ENCODE measurements around the gene FAM9C. TPM values are rescaled to one million over a fixed set of nuclear protein-coding genes. Genes with fewer than 3 reads are reported as not detected.
"Not testable (repeated sequence)": the region's sequence is repeated elsewhere in the genome, so short reads cannot be mapped to it uniquely, and the experiment has no call there.

FAM9C gene
- not detected for polyA plus RNA-seq

DNA sequence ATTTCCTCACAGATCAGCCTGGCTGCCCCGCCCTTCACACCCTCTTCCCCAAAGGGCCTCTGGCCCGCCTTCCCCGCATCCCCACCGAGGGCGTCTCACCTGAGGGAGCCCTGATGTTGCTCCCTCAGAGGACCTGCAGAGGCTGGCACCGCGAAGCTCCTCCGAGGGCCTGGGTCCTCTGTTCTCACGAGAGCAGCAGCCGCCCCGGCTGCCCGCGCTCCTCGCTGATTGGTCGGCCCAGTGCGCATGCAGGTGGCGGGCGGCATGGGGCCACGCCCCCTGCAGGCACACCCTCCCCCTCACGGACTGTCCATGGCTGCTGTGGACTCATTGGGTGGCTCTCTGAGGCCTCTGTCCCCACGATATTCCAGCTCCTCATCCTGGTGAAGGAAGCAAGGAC lies at the start of gene FAM9C:
FAM9C (minus strand) TSS at position 180 of the 400 bp plus-strand sequence. CDS start 831 bp downstream, outside the sequence.
- H3K4me1 Mint-ChIP-seq = peaks cover 36 to 46% of the 10 kb centered on the region in 2 donors
- DNase-seq = no peak
- H3K4me3 Mint-ChIP-seq = no peak within 1 kb of the TSS
- H3K27me3 Mint-ChIP-seq (ENCODE audit: low read depth in 3 of 3) = peaks cover 0 to 9% (median 1%) of the 10 kb centered on the region in 3 donors
- H3K9me3 Mint-ChIP-seq = peaks cover 0 to 2% (median 0%) of the 10 kb centered on the region in 6 donors
- no peak within 1 kb of the TSS for H3K27ac Mint-ChIP-seq
- H3K36me3 Mint-ChIP-seq = no peaks in the 10 kb centered on the region

DNA sequence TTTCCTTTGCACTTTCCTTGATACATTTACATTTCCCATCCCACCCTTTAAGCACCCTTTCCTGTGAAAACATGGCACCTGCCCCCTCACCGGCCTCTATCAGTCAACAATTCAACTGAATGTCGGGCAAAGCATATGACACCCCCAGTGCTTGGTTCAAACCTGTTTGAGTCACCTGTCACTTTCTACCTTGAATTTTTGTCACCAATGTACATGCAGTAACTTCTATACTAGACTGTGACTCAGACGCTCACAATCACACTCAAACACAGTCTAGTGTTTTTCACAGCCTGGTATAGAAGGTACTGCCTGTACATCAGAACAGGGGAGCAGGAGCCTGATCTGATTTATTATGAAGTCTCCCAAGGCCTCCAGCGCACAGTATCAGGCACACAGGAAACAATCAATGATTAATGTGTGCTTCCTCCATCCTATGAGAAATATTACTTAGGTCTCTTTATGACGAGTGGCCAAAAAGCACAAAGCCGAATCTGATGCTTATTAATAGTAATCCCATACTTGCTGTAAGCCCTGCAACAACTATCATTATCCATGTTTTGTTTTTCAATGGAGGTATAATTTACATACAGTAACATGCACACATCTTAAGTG lies 49.2 kb upstream of the FAM9C start:
- no peaks in the 10 kb centered on the region for H3K9me3 Mint-ChIP-seq
- H3K36me3 Mint-ChIP-seq = no peaks in the 10 kb centered on the region
- H3K27ac Mint-ChIP-seq = peak overlapping the region; percentile 89 to 99 (median 94)
- peak overlapping the region; percentile 15 to 78 (median 63) for H3K4me3 Mint-ChIP-seq
- peaks cover 0 to 10% (median 0%) of the 10 kb centered on the region in 3 donors for H3K27me3 Mint-ChIP-seq (ENCODE audit: low read depth in 3 of 3)
- DNase-seq = no peak
- peaks cover 62 to 75% of the 10 kb centered on the region in 2 donors for H3K4me1 Mint-ChIP-seq

DNA sequence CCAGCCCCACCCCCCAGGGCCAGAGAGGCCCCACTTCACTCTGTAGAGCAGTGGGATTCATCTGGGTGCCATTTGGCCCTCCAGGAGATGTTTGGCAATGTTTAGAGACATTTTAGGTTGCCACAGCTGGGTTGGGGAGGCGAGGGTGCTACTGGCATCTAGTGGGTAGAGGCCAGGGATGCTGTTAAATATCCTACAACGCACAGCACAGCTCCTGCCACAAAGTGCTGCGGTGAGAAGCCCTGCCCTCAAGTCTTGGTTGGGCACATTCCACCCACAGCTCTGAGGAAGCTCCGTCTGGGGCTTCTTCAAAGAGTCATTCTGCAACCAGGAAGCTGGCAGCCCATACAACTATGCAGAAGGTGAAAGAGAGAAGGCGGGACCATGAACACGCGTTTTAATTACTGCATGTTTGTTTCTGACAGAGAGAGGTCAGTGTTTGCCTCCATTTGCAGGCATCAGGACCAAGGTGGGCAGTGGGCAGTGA lies 48.1 kb upstream of the FAM9C start:
- no peaks in the 10 kb centered on the region for H3K36me3 Mint-ChIP-seq
- peaks cover 0 to 10% (median 2%) of the 10 kb centered on the region in 3 donors for H3K27me3 Mint-ChIP-seq (ENCODE audit: low read depth in 3 of 3)
- H3K9me3 Mint-ChIP-seq = no peaks in the 10 kb centered on the region
- peak overlapping the region; percentile 28 to 78 (median 63) for H3K4me3 Mint-ChIP-seq
- DNase-seq = peak; percentile 81 to 88 (median 84)
- peak overlapping the region; percentile 89 to 99 (median 94) for H3K27ac Mint-ChIP-seq
- H3K4me1 Mint-ChIP-seq = peaks cover 73 to 83% of the 10 kb centered on the region in 2 donors

DNA sequence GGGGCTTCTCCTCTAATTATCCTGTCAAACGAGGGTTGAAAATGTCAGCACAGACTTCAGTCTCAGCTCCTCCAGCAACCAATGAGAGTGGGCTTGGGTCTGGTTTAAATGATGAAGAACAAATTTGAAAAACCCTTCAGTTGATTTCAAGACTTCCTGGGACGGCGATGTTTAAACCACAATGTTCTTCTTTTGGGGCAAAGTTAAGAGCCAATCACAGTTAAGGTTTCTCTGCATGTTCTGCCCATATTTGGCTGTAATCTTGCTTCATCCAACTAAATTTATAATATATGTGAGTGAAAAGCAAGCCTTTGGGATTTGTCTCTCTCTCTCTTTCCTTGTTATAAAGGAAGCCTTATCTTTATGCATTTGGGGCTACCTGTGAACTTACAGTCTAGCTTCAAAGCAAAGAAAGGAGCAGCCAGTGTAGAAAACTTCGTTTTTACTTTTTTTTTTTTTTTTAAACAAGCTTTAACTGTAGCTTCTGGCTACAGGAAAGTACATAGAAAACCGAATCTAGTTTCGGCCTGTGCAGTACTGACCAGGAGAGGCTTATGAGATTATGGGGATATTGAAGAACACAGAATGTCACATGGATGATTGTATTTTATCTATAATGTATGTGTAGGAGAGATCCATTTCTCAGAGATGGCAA lies 46.8 kb upstream of the FAM9C start:
- H3K27me3 Mint-ChIP-seq (ENCODE audit: low read depth in 3 of 3) = peaks cover 8 to 10% (median 9%) of the 10 kb centered on the region in 3 donors
- peak overlapping the region; percentile 58 to 83 (median 64) for H3K4me3 Mint-ChIP-seq
- H3K27ac Mint-ChIP-seq = peak overlapping the region; percentile 89 to 99 (median 94)
- no peaks in the 10 kb centered on the region for H3K9me3 Mint-ChIP-seq
- DNase-seq = peak; percentile 36 to 42 (median 41)
- peaks cover 84 to 96% of the 10 kb centered on the region in 2 donors for H3K4me1 Mint-ChIP-seq
- no peaks in the 10 kb centered on the region for H3K36me3 Mint-ChIP-seq

DNA sequence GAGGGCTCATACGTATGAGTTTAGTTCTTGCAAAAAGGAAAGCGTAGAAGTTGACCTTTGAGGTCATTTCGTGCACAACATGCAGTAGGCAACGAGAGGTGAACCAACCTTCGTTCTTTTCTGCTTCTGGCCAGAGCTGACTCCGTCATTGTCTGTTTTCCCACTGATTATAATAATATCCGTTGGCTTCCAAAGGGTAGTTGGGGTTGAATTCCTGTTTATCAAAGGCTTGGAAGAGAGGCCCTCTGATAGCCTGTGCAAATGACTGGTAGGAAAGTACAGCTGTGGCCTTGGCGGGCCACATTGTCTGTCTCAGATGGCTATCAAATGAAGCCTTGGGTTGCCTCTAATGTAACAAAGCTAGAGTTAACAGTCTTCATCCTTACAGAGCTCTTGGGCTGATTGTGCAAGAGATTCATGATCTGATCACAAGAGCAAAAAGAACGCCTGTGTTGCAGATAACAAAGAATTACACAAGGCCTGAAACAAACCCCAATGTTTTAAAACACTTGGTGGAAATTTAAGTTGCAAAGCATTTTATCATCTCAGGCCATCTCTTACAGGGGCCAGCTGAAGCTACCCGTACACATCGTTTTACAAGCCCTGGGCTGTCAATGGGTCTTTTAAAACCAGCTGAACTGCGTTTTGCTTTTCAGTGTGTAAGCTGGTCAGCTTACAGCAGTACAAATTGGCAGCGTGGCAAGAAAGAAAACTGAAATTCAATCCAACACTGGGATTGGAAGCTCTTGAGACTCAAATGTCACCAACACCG lies 46.1 kb upstream of the FAM9C start:
- H3K27me3 Mint-ChIP-seq (ENCODE audit: low read depth in 3 of 3) = peaks cover 8 to 14% (median 10%) of the 10 kb centered on the region in 3 donors
- peak; percentile 35 to 43 (median 38) for DNase-seq
- H3K36me3 Mint-ChIP-seq = no peaks in the 10 kb centered on the region

DNA sequence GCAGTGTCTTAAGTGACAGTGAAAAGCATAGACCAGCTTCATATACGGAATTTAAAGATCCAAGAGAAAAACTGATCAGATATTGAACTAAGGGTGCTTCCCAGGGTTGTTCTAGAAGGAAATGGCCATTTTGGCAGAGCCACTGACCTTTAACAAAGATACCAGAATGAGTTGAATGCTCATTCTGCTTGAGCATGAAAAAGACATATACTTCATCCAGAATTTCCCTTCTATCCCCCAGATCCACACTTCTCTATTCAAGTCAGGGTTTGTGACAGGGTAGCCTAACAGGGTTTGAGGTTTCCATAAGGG lies 45.6 kb upstream of the FAM9C start:
- Mint-ChIP-seq H3K4me3 (peak overlapping the region in 3 of 5 donors; percentile 19 to 83 (median 20)), H3K4me1 (peaks cover 95 to 100% of the 10 kb centered on the region in 2 donors), H3K27me3 (ENCODE audit: low read depth in 3 of 3) (peaks cover 8 to 19% (median 12%) of the 10 kb centered on the region in 3 donors), H3K36me3 (no peaks in the 10 kb centered on the region), H3K27ac (peak overlapping the region; percentile 89 to 99 (median 94)), H3K9me3 (no peaks in the 10 kb centered on the region)
- DNase-seq = no peak

More for the DNA sequence above, 46.1 kb upstream of the FAM9C start:
- H3K4me1 Mint-ChIP-seq = peaks cover 91 to 98% of the 10 kb centered on the region in 2 donors
- H3K9me3 Mint-ChIP-seq = no peaks in the 10 kb centered on the region
- peak overlapping the region; percentile 89 to 99 (median 94) for H3K27ac Mint-ChIP-seq
- peak overlapping the region; percentile 58 to 83 (median 64) for H3K4me3 Mint-ChIP-seq

DNA sequence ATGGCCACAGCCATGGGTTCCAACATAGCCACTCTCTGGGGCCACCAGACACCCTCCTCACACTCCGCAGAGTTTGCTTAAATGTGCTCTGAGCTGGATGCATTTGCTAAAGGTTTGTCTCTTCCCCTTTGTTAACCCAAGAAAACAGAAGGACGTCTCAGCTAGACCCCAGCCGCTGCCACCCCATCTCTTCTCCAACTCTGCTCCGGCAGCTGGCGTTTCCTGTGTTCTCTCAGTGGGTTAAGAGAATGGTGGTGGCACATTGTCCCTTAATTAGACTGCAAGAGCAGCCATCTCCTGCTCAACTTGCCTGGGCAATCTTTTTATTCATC lies 43.7 kb upstream of the FAM9C start:
- Mint-ChIP-seq H3K27ac (peak overlapping the region; percentile 93 to 99 (median 98)), H3K36me3 (no peaks in the 10 kb centered on the region), H3K9me3 (no peaks in the 10 kb centered on the region), H3K4me3 (peak overlapping the region; percentile 74 to 83 (median 78)), H3K4me1 (peaks cover 89 to 100% of the 10 kb centered on the region in 2 donors), H3K27me3 (ENCODE audit: low read depth in 3 of 3) (peaks cover 8 to 19% (median 14%) of the 10 kb centered on the region in 3 donors)
- DNase-seq = peak in 2 of 3 donors; percentile 36 to 37

DNA sequence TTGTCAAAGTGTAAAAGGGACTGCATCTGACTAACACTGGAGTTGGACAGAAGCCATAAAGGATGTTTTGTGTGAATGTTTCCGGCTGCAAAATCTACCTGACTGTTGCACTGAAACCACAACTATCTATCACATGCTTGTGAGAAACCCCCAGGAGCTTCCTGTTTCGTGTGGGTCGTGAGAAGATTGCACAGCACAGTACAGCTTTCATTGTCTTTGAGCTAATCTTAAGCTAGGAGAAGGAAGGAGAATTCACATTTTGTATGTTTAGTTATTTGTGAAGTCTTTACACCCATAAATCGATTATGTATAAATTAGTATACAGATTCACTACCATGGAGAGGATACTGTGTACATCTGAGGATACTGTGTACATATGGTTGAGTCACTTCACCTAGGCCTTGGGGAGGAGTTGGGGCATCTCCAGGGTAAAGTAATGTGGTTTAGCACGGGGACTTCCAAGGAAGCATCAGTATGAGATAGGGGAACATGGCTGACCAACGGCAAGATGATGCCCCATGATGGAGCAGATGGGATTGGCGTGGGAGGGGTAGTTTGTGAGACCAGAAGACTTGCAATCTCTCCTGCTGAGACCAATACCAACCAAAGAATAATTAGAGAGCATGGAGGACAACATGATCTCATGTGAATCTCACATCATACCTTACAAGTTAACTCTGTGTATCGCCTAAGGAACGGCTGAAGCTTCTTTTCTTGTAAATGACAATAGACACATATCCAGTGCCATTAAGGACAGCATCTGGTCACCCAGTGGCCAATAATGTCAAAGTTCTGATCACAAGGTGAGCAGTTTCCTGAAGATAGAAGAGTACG lies 43.1 kb upstream of the FAM9C start:
- DNase-seq = peak; percentile 87 to 90 (median 89)
- peaks cover 89 to 100% of the 10 kb centered on the region in 2 donors for H3K4me1 Mint-ChIP-seq
- H3K4me3 Mint-ChIP-seq = peak overlapping the region; percentile 74 to 83 (median 78)
- H3K27ac Mint-ChIP-seq = peak overlapping the region; percentile 93 to 99 (median 98)
- no peaks in the 10 kb centered on the region for H3K9me3 Mint-ChIP-seq
- no peaks in the 10 kb centered on the region for H3K36me3 Mint-ChIP-seq
- peaks cover 8 to 19% (median 13%) of the 10 kb centered on the region in 3 donors for H3K27me3 Mint-ChIP-seq (ENCODE audit: low read depth in 3 of 3)

DNA sequence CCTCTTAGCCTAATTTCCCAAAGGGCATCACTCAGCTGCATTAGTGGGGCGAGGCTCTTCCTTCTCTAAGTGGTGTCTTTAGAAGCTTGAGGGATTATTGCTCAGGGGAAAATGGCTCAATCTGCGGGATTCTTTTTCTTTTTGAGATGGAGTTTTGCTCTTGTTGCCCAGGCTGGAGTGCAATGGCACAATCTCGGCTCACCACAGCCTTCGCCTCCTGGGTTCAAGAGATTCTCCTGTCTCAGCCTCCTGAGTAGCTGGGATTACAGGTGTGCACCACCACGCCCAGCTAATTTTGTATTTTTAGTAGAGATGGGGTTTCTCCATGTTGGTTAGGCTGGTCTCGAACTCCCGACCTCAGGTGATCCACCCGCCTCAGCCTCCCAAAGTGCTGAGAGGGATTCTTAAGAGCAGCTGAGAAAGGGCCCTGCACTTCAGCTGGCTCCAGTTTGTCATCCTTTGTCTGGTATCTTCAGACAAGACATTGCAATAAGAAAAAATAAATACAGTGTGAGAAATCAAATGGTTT lies 42.4 kb upstream of the FAM9C start:
- peaks cover 8 to 19% (median 12%) of the 10 kb centered on the region in 3 donors for H3K27me3 Mint-ChIP-seq (ENCODE audit: low read depth in 3 of 3)
- H3K4me3 Mint-ChIP-seq = peak overlapping the region; percentile 74 to 83 (median 78)
- H3K27ac Mint-ChIP-seq = peak overlapping the region; percentile 93 to 99 (median 98)
- H3K9me3 Mint-ChIP-seq, DNase-seq, H3K36me3 Mint-ChIP-seq: not testable (repeated sequence)
- peaks cover 89 to 100% of the 10 kb centered on the region in 2 donors for H3K4me1 Mint-ChIP-seq

DNA sequence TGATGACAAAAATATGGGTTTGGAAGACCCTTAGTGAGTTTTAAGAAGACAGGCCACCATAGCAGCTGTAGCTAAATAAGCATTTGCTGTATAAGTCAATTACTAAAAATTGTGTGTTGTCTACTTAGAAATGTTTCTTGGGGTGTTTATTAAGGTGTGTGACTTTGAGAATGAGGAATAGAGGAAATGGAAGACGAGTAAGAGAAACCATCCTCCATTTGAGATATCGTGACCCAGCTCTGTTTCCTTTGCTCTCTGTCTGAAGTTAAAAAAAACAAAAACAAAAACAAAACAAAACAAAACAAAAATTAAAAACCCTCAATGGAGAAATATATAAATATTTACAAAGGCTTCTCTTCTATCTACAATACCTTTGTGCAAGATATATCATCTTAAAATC lies 41.7 kb upstream of the FAM9C start:
- Mint-ChIP-seq H3K9me3 (no peaks in the 10 kb centered on the region), H3K27ac (peak overlapping the region; percentile 93 to 99 (median 98)), H3K4me1 (peaks cover 89 to 100% of the 10 kb centered on the region in 2 donors), H3K27me3 (ENCODE audit: low read depth in 3 of 3) (peaks cover 8 to 19% (median 10%) of the 10 kb centered on the region in 3 donors), H3K36me3 (peaks cover 0 to under 1% (median 0%) of the 10 kb centered on the region in 3 donors), H3K4me3 (peak overlapping the region; percentile 56 to 78 (median 77))
- no peak for DNase-seq

DNA sequence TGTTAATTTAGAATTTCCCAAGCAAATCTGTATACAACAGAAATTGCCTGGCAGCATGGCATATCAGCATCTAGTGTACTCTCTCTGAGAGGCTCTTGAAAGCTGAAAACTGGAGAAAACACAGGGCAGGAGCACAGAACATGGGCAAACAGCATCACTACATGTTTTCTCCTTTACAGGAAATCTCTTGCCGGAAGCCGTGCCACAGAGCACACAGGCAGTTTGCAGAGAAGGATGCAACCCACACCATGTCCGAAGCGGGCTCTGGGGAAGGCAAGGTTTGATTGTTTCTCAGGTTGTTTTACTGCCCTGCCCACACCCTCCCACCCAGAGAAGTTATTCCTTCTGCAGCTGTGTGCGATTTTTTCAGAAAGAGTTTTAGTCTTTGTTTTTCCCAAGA lies 41.1 kb upstream of the FAM9C start:
- H3K27me3 Mint-ChIP-seq (ENCODE audit: low read depth in 3 of 3) = peaks cover 8 to 21% (median 8%) of the 10 kb centered on the region in 3 donors
- H3K36me3 Mint-ChIP-seq = peaks cover 0 to 4% (median 0%) of the 10 kb centered on the region in 3 donors
- peak overlapping the region; percentile 56 to 78 (median 77) for H3K4me3 Mint-ChIP-seq
- H3K4me1 Mint-ChIP-seq = peaks cover 89 to 100% of the 10 kb centered on the region in 2 donors
- DNase-seq = peak in 2 of 3 donors; percentile 43 to 46
- H3K27ac Mint-ChIP-seq = peak overlapping the region; percentile 93 to 99 (median 98)
- H3K9me3 Mint-ChIP-seq = no peaks in the 10 kb centered on the region

DNA sequence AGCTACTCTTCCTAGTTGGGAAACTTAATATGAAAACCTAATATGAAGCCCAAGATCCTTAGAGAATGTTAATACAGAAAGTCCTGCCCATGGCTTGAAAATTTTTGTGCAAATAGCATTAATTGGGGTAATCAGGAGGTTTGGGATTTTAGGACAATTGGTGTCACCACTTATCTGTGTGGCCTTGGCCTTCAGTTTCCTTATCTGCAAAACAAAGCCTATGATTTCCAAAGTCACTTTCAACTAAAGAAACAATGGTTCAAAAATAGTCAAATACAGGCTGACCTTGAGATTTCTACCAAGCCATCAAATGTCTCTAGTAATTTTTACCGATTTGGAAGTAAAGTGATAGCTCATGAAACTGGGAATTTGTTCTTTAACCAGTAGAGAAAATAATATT lies 40.2 kb upstream of the FAM9C start:
- Mint-ChIP-seq H3K27me3 (ENCODE audit: low read depth in 3 of 3) (peaks cover 8 to 21% (median 11%) of the 10 kb centered on the region in 3 donors), H3K4me3 (peak overlapping the region in 1 of 5 donors; percentile 39), H3K4me1 (peaks cover 84 to 97% of the 10 kb centered on the region in 2 donors), H3K36me3 (peaks cover 0 to 4% (median 0%) of the 10 kb centered on the region in 3 donors), H3K27ac (peak overlapping the region in 5 of 6 donors; percentile 52 to 98 (median 93)), H3K9me3 (no peaks in the 10 kb centered on the region)
- DNase-seq = no peak
